Natural killer cell (primary cell): ENCODE results near the gene RFX1. TPM values are rescaled to one million over a fixed set of nuclear protein-coding genes. Genes with fewer than 3 reads are reported as not detected.

Source experiments
- ATAC-seq, 3 donors: fragments of 150-1000 bp in 2 of 3; fragments of 200-7000 bp in 1 of 3; cut with Tn5 transposase; 1 replicate in 1 of 3; 2 replicates in 2 of 3; pipeline ENCODE4 v1.10.0; 2021; ENCODE audit warnings: mild to moderate bottlenecking in 2 of 3, moderate library complexity in 2 of 3
- DNase-seq, 2 donors: peaks; one replicate each; pipeline versions ENCODE4 v3.0.0 to v3.0.0-alpha.2; 2013 to 2021; ENCODE audit warnings: mixed read lengths in 1 of 2
- H3K27ac ChIP-seq: one replicate; pipeline ENCODE4 v1.5.1; 2013; ENCODE audit warnings: mild to moderate bottlenecking, low read length
- H3K27me3 ChIP-seq: one replicate; pipeline ENCODE4 v1.6.1; 2013; ENCODE audit warnings: low read length; ENCODE audit not compliant: control insufficient read depth, insufficient read depth
- H3K36me3 ChIP-seq: one replicate; pipeline ENCODE4 v1.6.1; 2013; ENCODE audit warnings: low read length; ENCODE audit not compliant: control insufficient read depth, insufficient read depth
- H3K4me1 ChIP-seq: one replicate; pipeline ENCODE4 v1.6.1; 2013; ENCODE audit warnings: low read length; ENCODE audit not compliant: control insufficient read depth, insufficient read depth
- H3K4me3 ChIP-seq: one replicate; pipeline ENCODE4 v1.5.1; 2013; ENCODE audit warnings: low read length
- H3K9me3 ChIP-seq: one replicate; pipeline ENCODE4 v1.6.1; 2013; ENCODE audit warnings: low read length; ENCODE audit not compliant: control insufficient read depth, insufficient read depth
- H3K27ac Mint-ChIP-seq, 2 donors: one replicate each; pipeline ENCODE4 v1.8.0; 2022; ENCODE audit warnings: mild to moderate bottlenecking in 2 of 2, mixed read lengths in 2 of 2, moderate library complexity in 1 of 2
- H3K27me3 Mint-ChIP-seq, 2 donors: one replicate each; pipeline ENCODE4 v1.8.0; 2022; ENCODE audit warnings: low read depth in 2 of 2, mixed read lengths in 2 of 2
- H3K36me3 Mint-ChIP-seq: one replicate; pipeline ENCODE4 v1.8.0; 2022; ENCODE audit warnings: mixed read lengths
- H3K4me1 Mint-ChIP-seq, 2 donors: one replicate each; pipeline ENCODE4 v1.8.0; 2022; ENCODE audit warnings: mixed read lengths in 2 of 2
- H3K4me3 Mint-ChIP-seq: one replicate; pipeline ENCODE4 v1.8.0; 2022; ENCODE audit warnings: mild to moderate bottlenecking, moderate library complexity, mixed read lengths
- H3K9me3 Mint-ChIP-seq, 2 donors: one replicate each; pipeline ENCODE4 v1.8.0; 2022; ENCODE audit warnings: mixed read lengths in 2 of 2
- CTCF ChIP-seq: fragments of 200-600 bp; IDR thresholded peaks from one replicate; pipeline ENCODE4 v1.8.0; 2022; ENCODE audit warnings: antibody characterized with exemption
- WGBS: methylation state at CpG from one replicate; pipeline ENCODE4 v1.1.7; 2013; ENCODE audit warnings: missing lambda C conversion rate; ENCODE audit not compliant: insufficient coverage; 5-methylcytosine and 5-hydroxymethylcytosine counted together
- intact Hi-C: fragments of 100-400 bp; cut with micrococcal nuclease; formaldehyde crosslinking; loops from one replicate; pipeline ENCODE4 v1.14.2; 2022
- total RNA-seq, 4 donors: library from RNA; stranded (reverse); fragments of 120-200 nt in 1 of 4; gene quantifications; one replicate each; pipeline versions ENCODE4 v1.2.3 to v1.2.4, GENCODE V29; 2013 to 2022

RFX1 gene
- total RNA-seq, 3 donors from 2014 or later (not counting 1 experiment from before 2014, with no cell fraction given): 26.0 to 31.8 (median 30.5) TPM

GRCh38 chr19:13964776-13965175 is 41.3 kb downstream of the RFX1 start:
- Mint-ChIP-seq H3K27me3 (no peaks in the 10 kb centered on the region), H3K9me3 (no peaks in the 10 kb centered on the region), H3K4me1 (no peaks in the 10 kb centered on the region), H3K27ac (no peak overlapping the region), H3K36me3 (no peaks in the 10 kb centered on the region), H3K4me3 (no peak overlapping the region)
- Histone ChIP-seq H3K27ac (no peak overlapping the region), H3K9me3 (no peaks in the 10 kb centered on the region), H3K27me3 (no peaks in the 10 kb centered on the region), H3K36me3 (peaks cover 51% of the 10 kb centered on the region), H3K4me1 (no peaks in the 10 kb centered on the region), H3K4me3 (no peak overlapping the region)
- intact Hi-C loops: no loop called here
- TF ChIP-seq CTCF: no peak
- ATAC-seq: no peak
- DNase-seq: no peak
- 100% methylated on average over 3 of the region's 5 CpGs for WGBS

- TF ChIP-seq CTCF: no peak
- Histone ChIP-seq H3K4me1 (no peaks in the 10 kb centered on the region), H3K9me3 (no peaks in the 10 kb centered on the region), H3K27ac (no peak overlapping the region), H3K4me3 (no peak overlapping the region), H3K27me3 (no peaks in the 10 kb centered on the region), H3K36me3 (peaks cover 49% of the 10 kb centered on the region)
- ATAC-seq (peak in 1 of 3 donors; percentile 6), DNase-seq (no peak)
- WGBS: 97% methylated on average over 48 of the region's 48 CpGs
- intact Hi-C loops: no loop called here
- H3K27me3 Mint-ChIP-seq: no peaks in the 10 kb centered on the region
- H3K27ac Mint-ChIP-seq: no peak overlapping the region
- no peaks in the 10 kb centered on the region for H3K4me1 Mint-ChIP-seq
- no peaks in the 10 kb centered on the region for H3K36me3 Mint-ChIP-seq
- H3K4me3 Mint-ChIP-seq: no peak overlapping the region
- H3K9me3 Mint-ChIP-seq: no peaks in the 10 kb centered on the region
Measured at GRCh38 chr19:13963603-13964105, 42.5 kb downstream of the RFX1 start.

GRCh38 chr19:13962699-13963602 is 43.2 kb downstream of the RFX1 start:
- Mint-ChIP-seq H3K4me1 (no peaks in the 10 kb centered on the region), H3K27ac (no peak overlapping the region), H3K4me3 (no peak overlapping the region), H3K9me3 (no peaks in the 10 kb centered on the region), H3K36me3 (no peaks in the 10 kb centered on the region), H3K27me3 (no peaks in the 10 kb centered on the region)
- no peak for ATAC-seq
- Histone ChIP-seq H3K9me3 (no peaks in the 10 kb centered on the region), H3K27me3 (no peaks in the 10 kb centered on the region), H3K27ac (no peak overlapping the region), H3K4me1 (no peaks in the 10 kb centered on the region), H3K36me3 (peaks cover 48% of the 10 kb centered on the region), H3K4me3 (no peak overlapping the region)
- TF ChIP-seq CTCF: no peak
- intact Hi-C loops: no loop called here
- 96% methylated on average over 89 of the region's 89 CpGs for WGBS
- no peak for DNase-seq
